Suppressor macrophage treated with lipopolysaccharide for 4 hours (primary cell): ENCODE results near the gene IL10.
"Not testable (repeated sequence)": the region's sequence is repeated elsewhere in the genome, so short reads cannot be mapped to it uniquely, and the experiment has no call there.

Source experiments
- DNase-seq: peaks from one replicate; pipeline ENCODE4 v3.0.0-alpha.2; 2020

IL10 gene

DNA sequence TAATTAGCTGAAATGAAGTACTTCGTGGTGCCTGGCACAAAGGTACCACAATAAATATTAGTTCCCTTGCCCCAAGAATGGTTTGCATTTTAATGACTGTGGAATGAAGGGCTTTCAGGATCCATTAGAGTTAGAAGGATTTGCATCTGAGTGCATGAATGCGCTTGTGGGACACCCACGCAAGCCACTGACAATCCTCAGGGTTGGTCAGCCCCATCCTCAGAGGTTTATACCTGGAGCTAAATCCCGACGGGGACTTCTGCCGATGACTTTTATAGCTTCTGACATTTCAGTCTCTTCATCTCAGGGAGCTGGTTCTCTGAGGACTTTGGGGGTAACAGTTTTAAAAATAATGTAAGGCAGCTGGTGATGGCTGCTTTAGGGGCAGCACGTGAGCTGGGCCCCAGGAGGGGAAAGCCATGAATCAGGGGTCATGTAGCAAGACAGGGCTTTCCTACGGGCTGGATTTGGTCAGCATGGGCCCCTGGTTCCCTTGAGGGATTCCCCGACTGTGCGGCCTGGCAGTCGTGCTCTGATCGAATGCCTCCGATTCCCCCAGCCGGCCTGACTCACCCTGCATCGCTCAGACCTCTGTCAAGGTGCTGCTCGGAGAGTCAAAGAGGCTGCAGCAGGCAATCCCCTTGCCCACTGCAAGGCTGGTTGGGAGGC, 20.8 kb upstream of the IL10 start:
- peak; percentile 81 for DNase-seq

DNA sequence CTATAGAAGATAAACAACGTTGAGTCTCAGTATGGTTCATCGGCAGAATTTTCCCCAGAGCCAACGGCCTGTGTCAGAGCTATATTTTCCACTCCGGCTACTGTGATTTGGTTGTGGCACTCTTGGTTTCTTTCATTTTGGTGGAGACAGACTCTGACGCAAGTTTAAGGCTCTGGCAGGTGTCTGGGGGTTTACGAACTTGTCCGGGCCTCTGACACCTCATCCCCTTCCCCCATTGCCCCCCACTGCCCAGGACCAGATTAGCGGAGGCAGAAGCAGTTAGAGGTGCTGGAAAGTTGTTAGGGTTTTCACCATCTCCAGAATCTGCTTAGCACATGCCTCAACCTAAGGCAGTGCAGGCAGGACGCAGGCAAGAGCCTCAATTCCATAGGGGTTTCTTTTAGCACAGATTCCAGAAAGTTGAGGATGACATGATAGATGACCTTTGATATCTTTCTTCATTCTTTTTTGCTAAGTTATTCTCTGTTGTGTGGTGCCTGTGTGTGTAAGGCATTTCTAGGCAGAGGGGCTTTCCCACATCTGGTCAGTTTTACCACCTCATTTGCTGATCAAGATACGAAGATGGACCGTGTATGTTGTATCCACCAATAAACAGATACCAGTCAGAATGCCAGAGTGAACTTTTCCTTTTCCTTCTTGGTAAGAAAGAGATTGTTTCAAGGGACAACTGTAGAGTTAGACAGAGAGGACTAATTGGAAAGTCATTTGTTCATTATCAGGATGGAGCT, 18.4 kb upstream of the IL10 start:
- DNase-seq, result peak; percentile 38

DNA sequence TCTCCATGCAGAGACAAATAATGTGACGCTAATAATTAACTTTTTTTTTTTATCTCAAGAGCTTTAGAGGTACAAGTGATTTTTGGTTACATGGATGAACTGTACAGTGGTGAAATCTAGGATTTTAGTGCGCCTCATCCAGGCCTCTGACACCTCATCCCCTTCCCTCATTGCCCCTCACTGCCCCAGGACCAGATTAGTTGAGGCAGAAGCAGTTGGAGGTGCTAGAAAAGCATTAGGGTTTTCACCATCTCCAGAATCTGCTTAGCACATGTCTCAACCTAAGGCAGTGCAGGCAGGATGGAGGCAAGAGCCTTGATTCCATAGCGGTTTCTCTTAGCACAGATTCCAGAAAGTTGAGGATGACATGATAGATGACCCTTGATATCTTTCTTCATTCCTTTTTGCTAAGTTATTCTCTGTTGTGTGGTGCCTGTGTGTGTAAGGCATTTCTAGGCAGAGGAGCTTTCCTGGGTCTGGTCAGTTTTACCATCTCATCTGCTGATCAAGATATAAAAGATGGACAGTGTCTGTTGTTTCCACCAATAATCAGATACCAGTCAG, 16.3 kb upstream of the IL10 start:
- DNase-seq, result no peak

DNA sequence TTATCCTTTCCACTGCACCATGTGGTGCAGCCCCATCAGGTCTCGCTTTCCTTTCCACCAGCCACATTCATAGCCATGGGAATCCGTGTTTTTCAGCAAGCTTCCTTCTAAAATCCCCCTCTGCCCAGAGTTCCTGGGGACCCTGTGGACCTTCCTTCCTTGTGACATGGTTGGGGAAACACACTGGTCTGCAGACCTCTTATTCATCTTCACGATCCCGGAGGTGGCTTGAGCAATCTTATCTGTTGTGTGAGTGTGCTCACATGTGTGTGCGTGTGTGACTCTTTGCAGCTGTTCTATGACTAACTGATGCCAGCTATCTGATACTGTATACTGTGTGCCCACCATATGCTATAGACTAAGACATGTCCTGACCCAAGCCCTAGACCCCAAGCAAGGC, 15.6 kb upstream of the IL10 start:
- DNase-seq, result peak; percentile 80

DNA sequence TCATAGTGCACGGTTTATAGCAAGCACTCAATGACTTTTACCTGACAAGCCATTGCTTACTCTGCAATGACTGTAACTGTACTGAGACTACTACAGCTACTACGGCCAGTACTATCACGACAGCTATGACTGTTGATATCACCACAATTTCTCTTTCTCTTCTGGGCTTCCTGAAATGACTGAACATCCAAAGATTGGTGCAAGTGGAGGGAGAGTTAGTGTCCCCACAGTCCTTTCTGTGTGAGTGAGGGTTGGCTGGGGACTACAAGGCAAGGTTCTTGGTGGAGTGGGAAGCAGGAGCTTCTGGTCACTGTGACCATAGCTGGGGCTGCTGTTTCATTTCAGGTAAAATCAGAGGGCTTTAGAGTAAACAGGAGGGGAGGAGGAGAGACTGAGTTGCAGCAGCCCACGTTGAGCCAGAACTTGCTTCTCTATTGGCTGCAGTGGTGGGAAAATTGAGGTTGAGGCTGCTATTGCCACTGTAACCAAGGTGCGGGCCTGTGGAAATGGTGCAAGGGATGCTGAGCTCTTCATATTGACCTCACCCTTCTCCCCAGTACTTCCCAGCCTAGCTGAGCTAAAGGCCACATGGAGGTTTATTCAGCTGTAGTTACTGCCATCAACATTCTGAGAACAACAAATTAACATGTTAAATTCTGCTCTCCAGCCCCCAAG, 14.1 kb upstream of the IL10 start:
- no peak for DNase-seq

DNA sequence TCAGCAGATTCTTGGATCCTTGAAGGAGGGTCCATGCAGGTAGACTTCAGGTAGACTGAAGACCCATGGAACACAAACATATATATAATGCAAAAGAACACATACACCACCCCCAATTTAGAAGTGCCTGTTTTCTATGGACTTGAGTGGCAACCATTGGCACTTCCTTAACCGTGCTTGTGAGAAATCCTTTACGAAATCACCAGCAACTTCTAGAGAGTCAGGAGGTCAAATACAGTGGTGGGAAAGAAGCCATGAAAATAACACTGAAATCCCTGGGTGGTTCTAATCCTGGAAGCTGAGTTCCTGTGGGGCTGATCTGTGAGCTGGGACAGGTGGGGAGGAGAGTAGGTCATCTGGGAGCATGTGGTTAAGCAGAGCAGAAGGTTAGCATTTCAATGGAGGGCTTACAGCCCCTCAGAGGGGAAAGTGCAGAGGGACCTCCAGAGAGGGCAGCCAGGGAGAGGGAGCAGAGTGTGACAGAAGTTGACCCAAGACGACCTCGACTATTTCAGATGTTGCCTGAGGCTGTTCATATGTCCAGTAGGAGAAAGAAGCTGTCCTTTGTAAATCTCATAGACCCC, 13.0 kb upstream of the IL10 start:
- peak; percentile 48 for DNase-seq

DNA sequence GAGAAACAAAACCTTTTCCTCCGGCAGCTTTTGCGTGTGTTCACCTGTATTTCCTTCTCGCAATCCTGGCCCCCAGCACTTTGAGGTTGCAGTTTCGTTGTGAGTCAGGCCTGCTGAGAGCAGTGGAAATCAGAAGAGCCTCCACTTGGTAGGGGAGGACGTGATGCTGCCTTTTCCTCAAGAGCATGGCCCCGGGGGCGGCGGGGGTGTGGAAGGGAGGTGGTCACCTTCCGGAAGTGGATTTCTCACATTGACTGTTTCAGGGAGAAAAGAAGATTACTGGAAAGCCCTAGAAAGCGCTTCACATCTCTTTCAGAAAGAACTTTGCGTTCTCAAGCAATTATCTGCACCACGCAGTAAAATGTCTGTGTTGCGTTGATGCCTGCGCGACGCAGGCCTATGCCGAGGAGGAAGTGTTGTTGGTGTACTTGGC, 12.2 kb upstream of the IL10 start:
- no peak for DNase-seq

DNA sequence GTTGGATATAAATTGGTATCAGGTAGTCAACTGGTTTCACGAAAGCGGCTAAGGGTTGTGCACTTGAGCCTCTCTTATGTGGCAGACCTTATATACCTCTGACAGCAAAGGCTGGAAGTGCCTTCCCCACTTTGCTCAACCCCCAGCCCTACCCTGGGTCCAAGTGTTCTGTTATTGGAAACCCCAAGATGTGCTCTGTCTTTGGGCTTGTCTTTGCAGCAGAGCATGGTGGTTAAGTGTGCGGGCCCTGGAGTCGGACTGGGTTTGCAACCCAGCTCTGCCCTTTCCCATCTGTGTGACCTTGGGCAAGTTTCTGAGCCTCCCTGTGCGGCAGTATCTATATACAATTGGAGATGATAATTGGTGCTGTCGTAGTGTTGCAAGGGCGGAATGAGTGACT, 11.2 kb upstream of the IL10 start:
- no peak for DNase-seq

DNA sequence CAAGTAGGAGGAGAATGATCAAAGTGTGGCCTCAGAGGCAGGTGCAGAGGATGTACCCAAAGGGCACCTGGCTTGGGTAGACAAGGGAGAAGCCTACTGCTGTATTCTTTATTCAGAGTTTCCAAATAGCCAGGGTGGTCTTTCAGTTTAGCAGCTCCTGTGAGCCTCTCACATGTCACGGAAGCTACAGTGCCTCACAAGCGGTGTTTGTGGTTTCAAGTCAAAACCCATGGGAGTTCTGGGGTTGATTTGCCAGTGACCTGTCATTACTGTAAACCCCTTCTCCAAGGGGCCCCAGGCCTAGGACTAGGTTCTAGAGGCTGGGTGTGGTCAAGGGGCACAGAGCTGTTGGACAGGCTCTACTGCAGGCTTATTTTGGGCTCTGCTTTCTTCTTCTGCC, 10.2 kb upstream of the IL10 start:
- no peak for DNase-seq

DNA sequence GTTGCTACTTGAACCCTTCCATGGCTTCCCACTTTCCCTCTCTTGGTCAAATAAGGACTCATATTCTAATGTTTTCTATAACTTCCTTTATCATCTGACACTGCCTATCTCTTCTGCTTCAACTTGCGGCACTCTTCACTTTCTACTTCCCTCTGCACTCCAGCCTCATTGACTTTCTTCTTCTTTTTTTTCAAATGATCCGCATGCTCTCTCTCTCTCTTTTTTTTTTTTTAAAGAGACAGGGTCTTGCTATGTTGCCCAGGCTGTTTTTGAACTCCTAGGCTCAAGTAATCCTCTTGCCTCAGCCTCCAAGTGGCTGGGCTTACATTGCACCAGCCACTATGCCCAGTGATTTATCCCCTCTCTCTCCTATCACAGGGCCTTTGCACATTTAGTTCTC, 7.3 kb upstream of the IL10 start:
- DNase-seq, result peak; percentile 59

DNA sequence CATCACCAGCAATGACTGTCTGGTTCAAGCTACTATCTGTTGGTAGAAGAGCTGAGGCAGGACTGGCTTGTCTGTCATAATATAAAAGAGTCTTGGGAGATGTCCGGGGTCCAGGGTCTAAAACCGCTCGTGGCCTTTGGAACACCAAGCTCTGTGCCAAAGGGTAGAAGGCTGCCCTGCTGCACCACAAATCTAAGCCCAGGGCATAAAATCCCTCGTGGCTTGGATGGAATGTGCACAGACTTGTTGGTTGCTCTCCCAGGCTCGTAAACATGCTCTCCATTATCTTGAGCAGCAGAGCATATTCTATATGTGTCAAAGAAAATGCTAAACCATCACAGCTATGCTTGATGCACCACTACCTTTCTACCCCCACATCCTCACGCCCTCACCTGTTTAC, 6.6 kb upstream of the IL10 start:
- not testable (repeated sequence) for DNase-seq

DNA sequence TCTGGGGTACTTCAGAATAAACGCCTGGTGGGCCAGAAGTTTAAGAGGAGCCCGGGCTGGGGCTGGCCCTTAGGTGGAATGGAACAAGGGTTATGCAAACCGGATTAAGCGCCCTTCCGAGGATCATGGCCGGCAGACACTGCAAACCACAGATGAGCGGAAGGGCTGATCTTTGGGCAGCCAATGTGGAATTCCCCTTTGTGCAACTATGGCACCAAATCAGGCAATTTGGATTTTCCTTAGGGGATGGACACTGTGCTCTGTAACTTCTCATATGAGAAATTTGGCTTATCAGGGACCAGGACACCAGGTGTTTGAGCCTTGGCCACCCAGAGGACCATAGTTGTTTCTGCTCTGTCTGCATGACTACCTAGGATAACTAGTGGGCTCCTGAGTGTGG, 5.7 kb upstream of the IL10 start:
- peak; percentile 52 for DNase-seq

DNA sequence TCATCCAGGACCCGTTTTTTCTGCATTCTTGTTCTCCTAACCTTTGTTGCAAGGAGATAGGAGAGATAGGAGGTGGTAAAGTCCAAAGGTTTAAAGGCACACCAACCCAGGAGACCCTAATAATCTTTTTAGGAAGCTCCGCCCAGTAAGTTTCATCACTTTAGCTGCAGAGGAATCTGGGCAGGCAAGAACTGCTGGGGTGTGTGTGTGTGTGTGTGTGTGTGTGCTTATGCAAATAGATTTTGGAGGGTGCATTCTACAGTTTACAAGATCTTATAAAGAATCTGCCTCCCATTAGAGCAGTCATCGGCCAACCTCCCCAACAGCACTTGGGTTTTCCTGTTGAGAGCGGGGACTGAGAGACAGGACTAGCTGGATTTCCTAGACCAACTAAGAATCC, 3.9 kb upstream of the IL10 start:
- DNase-seq, result no peak

DNA sequence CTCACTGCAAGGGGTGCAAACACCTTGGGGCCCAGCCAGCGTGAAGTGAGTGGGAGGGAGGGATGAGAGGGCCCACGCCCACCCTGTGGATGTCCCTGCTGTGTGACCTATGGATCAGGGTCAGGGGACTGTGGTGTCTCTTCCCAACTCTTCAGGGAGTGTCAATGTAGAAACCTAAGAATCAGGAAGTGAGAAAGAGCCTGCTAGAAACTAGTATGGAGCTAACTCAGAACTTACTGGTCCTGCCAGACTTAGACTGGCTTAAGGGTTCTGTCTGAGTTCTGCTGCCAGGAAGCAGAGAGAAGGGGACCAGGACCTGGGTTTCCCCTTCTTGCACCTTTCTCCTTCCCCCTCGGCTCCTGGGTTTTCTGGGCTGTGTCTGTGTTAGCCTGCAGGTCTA, 1.8 kb upstream of the IL10 start:
- peak; percentile 77 for DNase-seq

DNA sequence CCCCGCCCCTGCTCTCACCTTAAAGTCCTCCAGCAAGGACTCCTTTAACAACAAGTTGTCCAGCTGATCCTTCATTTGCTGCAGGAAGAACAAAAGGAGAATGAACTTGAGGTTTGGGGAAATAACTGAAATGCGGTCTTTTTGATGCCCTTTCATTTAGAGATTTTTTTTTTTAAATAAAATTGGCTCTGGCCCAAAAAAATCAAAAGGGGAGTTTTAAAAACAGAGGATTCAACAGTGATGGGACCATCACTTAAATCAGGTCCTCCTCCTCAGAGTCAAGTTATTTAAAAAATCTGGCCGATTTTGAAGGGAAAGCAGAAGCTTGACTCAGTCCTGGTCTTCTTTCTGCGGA, 979 bp downstream of the IL10 start:
- DNase-seq, result no peak

DNA sequence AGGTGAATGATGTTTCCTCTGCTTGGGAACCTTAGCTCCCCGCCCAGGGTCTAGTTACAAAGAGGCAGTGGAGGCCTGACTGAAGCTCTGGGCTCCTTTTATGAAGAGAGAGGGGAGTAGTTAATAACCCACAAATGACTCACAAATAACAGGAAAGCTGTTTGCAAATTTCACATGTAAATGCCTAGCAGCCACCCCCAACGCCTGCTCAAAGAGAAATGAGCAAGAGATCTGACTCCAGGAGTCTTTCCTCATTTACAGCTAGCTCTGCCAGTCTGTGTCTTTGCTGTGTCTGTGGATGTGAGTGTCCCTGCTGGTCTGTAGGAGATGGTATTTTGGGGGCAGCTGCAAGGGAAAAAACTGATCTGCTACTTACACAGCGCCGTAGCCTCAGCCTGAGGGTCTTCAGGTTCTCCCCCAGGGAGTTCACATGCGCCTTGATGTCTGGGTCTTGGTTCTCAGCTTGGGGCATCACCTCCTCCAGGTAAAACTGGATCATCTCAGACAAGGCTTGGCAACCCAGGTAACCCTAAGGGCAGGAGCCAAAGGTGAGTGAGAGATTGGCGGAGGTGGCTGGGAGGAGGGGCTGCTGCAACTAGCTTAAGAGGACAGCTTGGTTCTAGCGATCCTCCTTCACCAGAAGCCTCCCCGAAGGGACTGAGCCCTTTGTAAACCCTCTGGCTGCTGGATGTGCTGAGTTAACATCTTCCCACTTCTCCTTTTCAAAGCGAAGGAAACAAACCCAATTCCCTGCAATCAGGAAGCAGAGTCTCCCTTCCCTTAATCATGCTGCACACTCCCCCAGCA, 1.6 kb downstream of the IL10 start, which contains the start of gene IL19:
Gene IL19, plus strand, starts transcription at position 243 of the 807 bp plus-strand sequence. CDS start 65,890 bp downstream, outside the sequence.
- DNase-seq, result peak; percentile 91

DNA sequence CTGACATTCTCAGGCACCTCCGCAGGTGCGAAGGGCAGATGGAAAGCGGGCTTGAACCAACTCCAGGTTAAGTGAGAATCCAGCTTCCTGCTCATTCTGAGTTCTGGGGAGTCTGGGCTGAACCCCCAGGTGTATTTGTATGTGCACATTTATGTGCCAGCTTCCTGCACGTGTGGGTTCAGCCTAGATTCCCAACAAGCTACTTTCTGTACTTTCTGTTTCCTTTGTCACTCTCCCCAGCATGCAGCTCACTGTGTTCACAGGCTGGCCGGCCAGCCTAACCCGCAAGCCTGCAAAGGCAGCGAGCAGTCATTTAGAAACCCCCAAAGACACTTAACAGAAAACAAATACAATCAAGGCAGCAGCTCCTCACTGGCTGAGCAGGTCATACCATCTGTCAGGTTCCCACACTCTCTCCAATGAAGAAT, 3.0 kb downstream of the IL10 start:
- peak; percentile 61 for DNase-seq

DNA sequence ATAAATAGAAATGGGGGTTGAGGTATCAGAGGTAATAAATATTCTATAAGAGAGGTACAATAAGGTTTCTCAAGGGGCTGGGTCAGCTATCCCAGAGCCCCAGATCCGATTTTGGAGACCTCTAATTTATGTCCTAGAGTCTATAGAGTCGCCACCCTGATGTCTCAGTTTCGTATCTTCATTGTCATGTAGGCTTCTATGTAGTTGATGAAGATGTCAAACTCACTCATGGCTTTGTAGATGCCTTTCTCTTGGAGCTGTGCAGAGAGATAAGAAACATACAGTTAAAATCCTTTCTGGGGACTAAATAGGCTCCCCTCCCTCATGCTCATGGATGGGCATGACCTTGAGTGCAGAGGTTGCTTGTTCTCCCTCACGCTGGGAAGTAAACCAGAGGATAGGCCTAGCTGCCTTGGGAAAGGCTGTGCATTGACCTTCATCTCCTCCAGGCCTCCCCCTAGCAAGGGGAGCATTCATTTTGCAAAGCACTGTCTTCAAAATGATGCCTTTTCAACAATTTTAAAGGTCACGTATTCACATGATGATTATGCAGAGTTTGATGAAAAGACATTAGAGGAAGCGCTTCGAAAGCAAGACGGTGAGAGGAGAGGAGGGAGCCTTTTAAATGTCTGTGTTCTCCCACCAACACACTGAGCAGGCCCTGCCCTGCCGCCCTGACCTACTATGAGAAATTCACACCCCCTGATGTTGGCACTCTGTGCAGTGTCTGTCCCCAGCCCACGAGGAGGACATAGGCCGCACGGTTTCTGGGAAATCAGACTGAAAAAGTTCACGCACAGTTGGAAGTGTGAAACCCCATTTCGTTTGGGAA, 3.6 kb downstream of the IL10 start:
- DNase-seq, result peak; percentile 71

DNA sequence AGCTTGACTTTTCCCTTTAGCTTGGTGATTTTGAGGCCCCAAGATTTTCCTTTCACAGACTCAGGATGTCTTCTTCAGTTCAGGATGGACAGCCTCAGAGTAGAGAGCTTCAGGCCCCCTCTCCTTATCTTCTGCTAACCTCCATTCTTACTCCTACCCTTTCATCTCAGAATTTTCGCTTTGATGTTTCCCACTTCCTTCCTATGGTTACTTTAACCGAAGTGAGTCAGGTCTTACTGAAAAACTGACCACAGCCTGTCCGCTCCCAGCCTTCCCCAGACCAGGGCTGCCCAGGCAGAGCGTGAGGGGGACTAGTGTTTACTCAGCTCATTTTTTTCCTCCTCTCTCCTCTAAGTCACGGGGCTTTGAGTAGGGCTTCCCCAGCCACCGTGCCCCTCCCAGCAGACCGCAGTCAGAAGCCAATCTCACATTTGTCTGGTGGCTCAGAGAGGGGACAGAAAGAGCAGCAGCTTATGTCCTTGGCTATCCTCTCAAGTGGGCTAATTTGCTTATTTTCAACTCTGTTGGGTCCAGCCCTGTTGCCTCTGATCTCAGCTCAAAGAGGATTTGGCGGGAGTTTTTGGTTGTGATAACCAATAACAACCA, 5.9 kb downstream of the IL10 start:
- DNase-seq, result peak; percentile 96

DNA sequence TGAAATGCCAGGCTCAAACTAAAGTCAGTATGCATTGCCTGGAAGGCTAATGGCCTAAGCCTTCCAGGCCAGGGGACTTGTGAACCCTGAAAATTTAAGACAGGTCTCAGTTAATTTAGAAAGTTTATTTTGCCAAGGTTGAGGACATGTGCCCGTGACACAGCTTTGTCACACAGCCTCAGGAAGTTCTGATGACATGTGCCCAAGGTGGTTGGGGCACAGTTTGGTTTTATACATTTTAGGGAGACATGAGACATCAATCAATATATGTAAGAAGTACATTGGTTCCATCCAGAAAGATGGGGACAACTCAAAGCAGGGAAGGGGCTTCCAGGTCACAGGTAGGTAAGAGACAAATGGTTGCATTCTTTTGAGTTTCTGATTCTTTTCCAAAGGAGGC, 6.5 kb downstream of the IL10 start:
- DNase-seq, result not testable (repeated sequence)
